ENCODE measurements around the gene FGFR1OP2.

The FGFR1OP2 gene

GRCh38 chr12:26989873-26990272 lies 51.6 kb downstream of the FGFR1OP2 start:
- TF ChIP-seq CTCF (IDR thresholded peaks at IDR 0.05; ENCODE audit: extremely low read depth, missing control alignments), result no peak
- DNase-seq (ENCODE audit: low spot score), result no peak

- DNase-seq (ENCODE audit: low spot score), result no peak
- TF ChIP-seq CTCF (IDR thresholded peaks at IDR 0.05; ENCODE audit: extremely low read depth, missing control alignments), result no peak
These were observed 53.6 kb downstream of the FGFR1OP2 start for GRCh38 chr12:26991826-26992225.

GRCh38 chr12:26994109-26994508 lies 55.8 kb downstream of the FGFR1OP2 start:
- no peak for DNase-seq (ENCODE audit: low spot score)
- no peak for TF ChIP-seq CTCF (IDR thresholded peaks at IDR 0.05; ENCODE audit: extremely low read depth, missing control alignments)

GRCh38 chr12:26995706-26996105 lies 57.4 kb downstream of the FGFR1OP2 start:
- no peak for DNase-seq (ENCODE audit: low spot score)
- TF ChIP-seq CTCF (IDR thresholded peaks at IDR 0.05; ENCODE audit: extremely low read depth, missing control alignments), result no peak

GRCh38 chr12:26997003-26997402 lies 58.7 kb downstream of the FGFR1OP2 start:
- DNase-seq (ENCODE audit: low spot score), result no peak
- TF ChIP-seq CTCF (IDR thresholded peaks at IDR 0.05; ENCODE audit: extremely low read depth, missing control alignments), result no peak

- TF ChIP-seq CTCF (IDR thresholded peaks at IDR 0.05; ENCODE audit: extremely low read depth, missing control alignments), result no peak
- no peak for DNase-seq (ENCODE audit: low spot score)
These were observed 62.7 kb downstream of the FGFR1OP2 start for GRCh38 chr12:27000961-27001360.

GRCh38 chr12:27001663-27002062 lies 63.4 kb downstream of the FGFR1OP2 start:
- TF ChIP-seq CTCF (IDR thresholded peaks at IDR 0.05; ENCODE audit: extremely low read depth, missing control alignments), result no peak
- no peak for DNase-seq (ENCODE audit: low spot score)
